Measurements from ENCODE around the gene CPTP. TPM values are rescaled to one million over a fixed set of nuclear protein-coding genes. Genes with fewer than 3 reads are reported as not detected.

The CPTP gene
- total RNA-seq, 2 donors from 2014 or later: 35.8 to 54.0 TPM

DNA sequence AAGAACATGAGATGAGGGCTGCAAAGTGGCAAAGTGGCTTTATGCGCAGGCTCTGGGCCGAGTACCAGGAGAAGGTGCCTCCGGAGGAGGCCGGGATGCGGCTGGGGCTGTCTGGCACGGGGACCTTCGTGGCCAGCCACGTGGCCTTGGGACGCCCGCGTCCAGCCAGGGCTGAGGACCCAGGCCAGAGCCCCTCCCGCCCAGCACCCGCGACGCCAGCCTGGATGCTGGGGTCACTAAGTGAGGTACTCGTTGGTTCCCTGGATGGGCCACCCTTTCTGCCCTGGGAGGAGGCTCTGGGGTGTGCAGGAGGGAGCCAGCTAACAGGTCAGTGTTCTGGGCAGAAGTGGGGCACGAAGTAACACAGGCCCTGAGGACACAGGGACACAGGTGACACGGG lies 31.8 kb upstream of the CPTP start:
- intact Hi-C loops (cut with DNase I): loop anchor here (1.0 kb wide), 1 partner anchor 171 kb away; no protein-coding TSS in a partner anchor
- DNase-seq (ENCODE audit: low spot score): no peak
- H3K27me3 ChIP-seq (replicated peaks; ENCODE audit: insufficient read depth): no peaks in the 10 kb centered on the region
- H3K4me3 ChIP-seq: no peak overlapping the region
- no peaks in the 10 kb centered on the region for H3K9me3 ChIP-seq
- WGBS: 93% methylated on average over 18 of the region's 18 CpGs
- H3K27ac ChIP-seq: no peak overlapping the region
- H3K4me1 ChIP-seq (replicated peaks): peaks cover 4% of the 10 kb centered on the region
- H3K36me3 ChIP-seq: no peaks in the 10 kb centered on the region
- TF ChIP-seq POLR2A (IDR thresholded peaks at IDR 0.05): no peak
- TF ChIP-seq, protein P1, sequence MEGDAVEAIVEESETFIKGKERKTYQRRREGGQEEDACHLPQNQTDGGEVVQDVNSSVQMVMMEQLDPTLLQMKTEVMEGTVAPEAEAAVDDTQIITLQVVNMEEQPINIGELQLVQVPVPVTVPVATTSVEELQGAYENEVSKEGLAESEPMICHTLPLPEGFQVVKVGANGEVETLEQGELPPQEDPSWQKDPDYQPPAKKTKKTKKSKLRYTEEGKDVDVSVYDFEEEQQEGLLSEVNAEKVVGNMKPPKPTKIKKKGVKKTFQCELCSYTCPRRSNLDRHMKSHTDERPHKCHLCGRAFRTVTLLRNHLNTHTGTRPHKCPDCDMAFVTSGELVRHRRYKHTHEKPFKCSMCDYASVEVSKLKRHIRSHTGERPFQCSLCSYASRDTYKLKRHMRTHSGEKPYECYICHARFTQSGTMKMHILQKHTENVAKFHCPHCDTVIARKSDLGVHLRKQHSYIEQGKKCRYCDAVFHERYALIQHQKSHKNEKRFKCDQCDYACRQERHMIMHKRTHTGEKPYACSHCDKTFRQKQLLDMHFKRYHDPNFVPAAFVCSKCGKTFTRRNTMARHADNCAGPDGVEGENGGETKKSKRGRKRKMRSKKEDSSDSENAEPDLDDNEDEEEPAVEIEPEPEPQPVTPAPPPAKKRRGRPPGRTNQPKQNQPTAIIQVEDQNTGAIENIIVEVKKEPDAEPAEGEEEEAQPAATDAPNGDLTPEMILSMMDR (IDR thresholded peaks at IDR 0.05): no peak
- no peak for TF ChIP-seq POLR2AphosphoS5 (IDR thresholded peaks at IDR 0.05)

DNA sequence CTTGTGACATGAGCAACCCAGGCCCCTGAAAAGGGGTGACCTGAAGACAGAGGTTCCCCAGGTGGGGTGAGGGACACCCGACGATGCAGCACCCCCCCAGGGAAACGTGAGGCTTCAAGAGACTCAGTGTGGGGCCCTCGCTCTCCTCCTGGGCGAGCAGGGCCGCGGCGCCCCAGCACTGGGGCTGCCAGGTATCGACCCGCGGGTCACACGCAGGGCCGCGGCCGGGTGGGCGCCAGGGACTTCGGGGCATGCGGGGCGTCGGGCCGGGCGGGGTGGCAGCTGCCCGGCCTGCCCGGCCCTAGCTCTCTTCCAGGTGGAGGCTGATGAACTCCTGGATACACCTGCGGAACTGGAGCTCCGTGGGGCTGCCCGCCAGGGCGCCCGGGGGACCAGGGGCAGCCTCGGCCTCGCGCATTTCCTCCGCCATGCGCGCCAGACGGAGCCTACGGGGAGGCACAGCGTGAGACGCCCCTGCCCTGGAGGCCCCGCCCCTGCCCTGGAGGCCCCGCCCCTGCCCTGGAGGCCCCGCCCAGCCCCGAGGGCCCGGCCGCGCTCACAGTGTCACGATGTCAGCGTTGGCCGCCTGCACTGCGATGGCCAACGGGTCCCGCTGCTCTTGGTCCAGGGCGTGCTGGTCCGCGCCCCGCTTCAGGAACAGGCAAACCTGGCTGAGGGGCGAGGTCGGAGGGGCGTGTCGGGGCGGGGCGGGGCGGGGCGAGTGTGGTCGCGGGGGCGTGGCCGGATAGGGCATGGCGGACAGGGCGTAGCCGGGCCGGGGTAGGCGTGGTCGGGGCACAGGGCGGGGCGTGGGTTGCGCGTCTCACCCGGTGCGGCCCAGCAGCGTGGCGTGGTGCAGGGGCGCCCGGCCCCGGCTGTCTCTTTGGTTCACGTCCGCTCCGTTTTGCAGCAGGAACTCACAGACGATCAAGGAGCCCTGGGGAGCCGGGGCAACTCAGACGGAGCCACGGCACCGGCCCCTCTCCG lies 31.0 kb upstream of the CPTP start:
- intact Hi-C loops (cut with DNase I): no loop called here
- H3K27ac ChIP-seq: no peak overlapping the region
- no peak overlapping the region for H3K4me3 ChIP-seq
- 79% methylated on average over 73 of the region's 94 CpGs for WGBS
- DNase-seq (ENCODE audit: low spot score): no peak
- no peaks in the 10 kb centered on the region for H3K9me3 ChIP-seq
- H3K27me3 ChIP-seq (replicated peaks; ENCODE audit: insufficient read depth): no peaks in the 10 kb centered on the region
- H3K4me1 ChIP-seq (replicated peaks): peaks cover 4% of the 10 kb centered on the region
- no peak for TF ChIP-seq POLR2A (IDR thresholded peaks at IDR 0.05)
- TF ChIP-seq, protein P1 (IDR thresholded peaks at IDR 0.05): no peak
- no peak for TF ChIP-seq POLR2AphosphoS5 (IDR thresholded peaks at IDR 0.05)
- no peaks in the 10 kb centered on the region for H3K36me3 ChIP-seq

DNA sequence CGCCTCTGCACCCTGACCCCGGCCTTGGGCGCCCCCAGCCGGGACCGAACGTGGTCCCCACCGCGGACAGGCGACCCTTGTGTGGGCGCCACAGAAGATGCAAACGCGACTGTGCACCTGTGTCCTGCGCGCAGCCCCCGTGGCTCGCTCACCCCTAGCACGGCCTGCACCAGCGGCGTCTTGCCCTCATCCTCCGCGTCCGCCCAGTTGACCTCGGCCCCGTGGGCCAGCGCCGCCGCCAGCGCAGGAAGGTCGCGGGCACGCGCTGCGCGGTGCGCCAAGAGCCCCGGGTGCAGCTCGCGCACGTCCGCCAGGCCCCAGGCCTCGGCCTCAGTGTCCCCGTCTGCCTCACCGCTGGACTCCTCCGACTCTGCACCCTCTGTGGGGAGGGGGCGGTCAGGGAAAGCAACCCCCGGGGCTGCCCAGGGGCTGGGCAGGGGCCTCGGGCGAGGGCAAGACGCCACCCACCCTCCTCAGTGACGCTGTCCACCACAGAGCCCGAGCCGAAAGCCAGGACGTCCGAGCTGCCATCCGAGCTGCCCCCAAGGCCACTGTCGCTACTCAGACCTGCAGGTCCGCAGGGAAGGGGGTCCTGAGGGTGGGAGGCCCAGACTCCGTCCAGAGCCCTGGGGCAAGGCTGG lies 30.2 kb upstream of the CPTP start:
- intact Hi-C loops (cut with DNase I): no loop called here
- H3K4me1 ChIP-seq (replicated peaks): peaks cover 4% of the 10 kb centered on the region
- H3K36me3 ChIP-seq: no peaks in the 10 kb centered on the region
- H3K27me3 ChIP-seq (replicated peaks; ENCODE audit: insufficient read depth): no peaks in the 10 kb centered on the region
- H3K27ac ChIP-seq: no peak overlapping the region
- WGBS: 88% methylated on average over 57 of the region's 58 CpGs
- no peaks in the 10 kb centered on the region for H3K9me3 ChIP-seq
- no peak overlapping the region for H3K4me3 ChIP-seq
- TF ChIP-seq POLR2A (IDR thresholded peaks at IDR 0.05) (no peak), POLR2AphosphoS5 (IDR thresholded peaks at IDR 0.05) (no peak)
- TF ChIP-seq, protein P1 (IDR thresholded peaks at IDR 0.05): no peak
- no peak for DNase-seq (ENCODE audit: low spot score)

GRCh38 chr1:1295154-1295923 lies 29.3 kb upstream of the CPTP start:
- no peaks in the 10 kb centered on the region for H3K36me3 ChIP-seq
- peaks cover 4% of the 10 kb centered on the region for H3K4me1 ChIP-seq (replicated peaks)
- intact Hi-C loops (cut with DNase I): no loop called here
- WGBS: 90% methylated on average over 34 of the region's 35 CpGs
- no peaks in the 10 kb centered on the region for H3K27me3 ChIP-seq (replicated peaks; ENCODE audit: insufficient read depth)
- H3K9me3 ChIP-seq: no peaks in the 10 kb centered on the region
- DNase-seq (ENCODE audit: low spot score): no peak
- H3K4me3 ChIP-seq: no peak overlapping the region
- H3K27ac ChIP-seq: no peak overlapping the region
- TF ChIP-seq POLR2AphosphoS5 (IDR thresholded peaks at IDR 0.05) (no peak), POLR2A (IDR thresholded peaks at IDR 0.05) (no peak)
- TF ChIP-seq, protein P1 (IDR thresholded peaks at IDR 0.05): no peak

Measured in prostate gland (tissue), 2 donors.